HEK293T (cell line): Measurements from ENCODE around the gene DCST2.

Experiments
- CTCF ChIA-PET: fragments of 350-600 bp; formaldehyde crosslinking; extraction: SDS; loops from one replicate; lab custom pipeline; 2021; ENCODE audit warnings: antibody characterized with exemption, inconsistent platforms; lab: Yijun Ruan, JAX
- POLR2A ChIA-PET: fragments of 350-600 bp; formaldehyde crosslinking; extraction: SDS; loops from one replicate; lab custom pipeline; 2020; ENCODE audit warnings: antibody characterized with exemption, inconsistent platforms; lab: Yijun Ruan, JAX
- DNase-seq: peaks from one replicate; pipeline ENCODE4 v3.0.0; 2012; ENCODE audit warnings: mixed read lengths; ENCODE audit errors: extremely low spot score
- BHLHE40 ChIP-seq: fragments of 450-650 bp; IDR thresholded peaks from 2 replicates; pipeline ENCODE4 v1.6.1; 2016; ENCODE audit warnings: mild to moderate bottlenecking, moderate library complexity, borderline replicate concordance
- CTBP1 ChIP-seq: fragments of 450-650 bp; IDR thresholded peaks from 2 replicates; pipeline ENCODE4 v1.6.1; 2016; ENCODE audit warnings: borderline replicate concordance
- ELF4 ChIP-seq: fragments of 450-650 bp; IDR thresholded peaks from 2 replicates; pipeline ENCODE4 v1.6.1; 2017; ENCODE audit warnings: antibody characterized with exemption
- FOXA1 ChIP-seq: fragments of 450-650 bp; IDR thresholded peaks from 2 replicates; pipeline ENCODE4 v1.6.1; 2016; ENCODE audit warnings: mild to moderate bottlenecking
- FOXK2 ChIP-seq: fragments of 450-650 bp; IDR thresholded peaks from 2 replicates; pipeline ENCODE4 v1.6.1; 2016; ENCODE audit warnings: mild to moderate bottlenecking
- FOXM1 ChIP-seq: fragments of 450-650 bp; IDR thresholded peaks from 2 replicates; pipeline ENCODE4 v1.6.1; 2017; ENCODE audit warnings: mild to moderate bottlenecking, borderline replicate concordance
- HDGF ChIP-seq: fragments of 450-650 bp; IDR thresholded peaks from 2 replicates; pipeline ENCODE4 v1.6.1; 2017; ENCODE audit warnings: antibody characterized with exemption, borderline replicate concordance
- L3MBTL2 ChIP-seq: fragments of 450-650 bp; conservative IDR thresholded peaks from 2 replicates; pipeline ENCODE4 v1.6.1; 2016; ENCODE audit warnings: mild to moderate bottlenecking
- LEF1 ChIP-seq: fragments of 450-650 bp; IDR thresholded peaks from 2 replicates; pipeline ENCODE4 v1.6.1; 2017; ENCODE audit warnings: mild to moderate bottlenecking, borderline replicate concordance
- NFRKB ChIP-seq: fragments of 450-650 bp; IDR thresholded peaks from 2 replicates; pipeline ENCODE4 v1.6.1; 2016; ENCODE audit warnings: mild to moderate bottlenecking, moderate library complexity
- PKNOX1 ChIP-seq: fragments of 450-650 bp; IDR thresholded peaks from 2 replicates; pipeline ENCODE4 v1.6.1; 2016
- SP1 ChIP-seq: fragments of 450-650 bp; IDR thresholded peaks from 2 replicates; pipeline ENCODE4 v1.6.1; 2017
- SUZ12 ChIP-seq: fragments of 450-650 bp; IDR thresholded peaks from 2 replicates; pipeline ENCODE4 v1.6.1; 2016; ENCODE audit warnings: mild to moderate bottlenecking
- TARDBP ChIP-seq: fragments of 450-650 bp; IDR thresholded peaks from 2 replicates; pipeline ENCODE4 v1.6.1; 2016
- ZNF384 ChIP-seq: fragments of 450-650 bp; IDR thresholded peaks from 2 replicates; pipeline ENCODE4 v1.6.1; 2016

DCST2 gene

GRCh38 chr1:154969860-154970452, 63.6 kb downstream of the DCST2 start:
- CTCF ChIA-PET, result interaction anchor here (0.7 to 2.2 kb wide), 4 partner anchors 8 to 115 kb away, joined by 4 to 8 read pairs (median 4); partner anchors contain the start of genes PBXIP1 and PYGO2
- POLR2A ChIA-PET, result interaction anchor here (0.9 to 6.6 kb wide), 9 partner anchors 8 to 223 kb away, joined by 3 to 59 read pairs (median 7); partner anchors contain the start of genes FLAD1, LENEP, PBXIP1 and PMVK
- TF ChIP-seq ZNF384 (no peak), FOXK2 (no peak)
- no peak for DNase-seq

- ChIA-PET POLR2A (interaction anchor here (0.9 to 6.6 kb wide), 3 partner anchors 13 to 25 kb away, joined by 4 to 58 read pairs (median 5); partner anchors contain the start of genes FLAD1 and PBXIP1), CTCF (no interaction called here)
- TF ChIP-seq NFRKB (no peak), L3MBTL2 (no peak), FOXA1 (no peak), CTBP1 (no peak), SUZ12 (no peak), ELF4 (no peak), FOXM1 (no peak), BHLHE40 (no peak), FOXK2 (no peak), LEF1 (no peak), HDGF (no peak), ZNF384 (no peak), SP1 (no peak)
- no peak for DNase-seq
Observed at GRCh38 chr1:154969246-154969645, 64.3 kb downstream of the DCST2 start.

GRCh38 chr1:154968731-154969130, 64.8 kb downstream of the DCST2 start:
- CTCF ChIA-PET, result interaction anchor here (0.6 kb wide), 1 partner anchor 275 kb away, joined by 3 read pairs; no protein-coding TSS in a partner anchor
- no peak for DNase-seq
- POLR2A ChIA-PET, result interaction anchor here (1.0 to 6.6 kb wide), 2 partner anchors 15 to 26 kb away, joined by 4 to 58 read pairs; partner anchors contain the start of gene FLAD1
- TF ChIP-seq TARDBP, result no peak
- TF ChIP-seq LEF1, result no peak
- TF ChIP-seq NFRKB, result no peak
- TF ChIP-seq ZNF384, result no peak
- TF ChIP-seq SP1, result no peak
- no peak for TF ChIP-seq SUZ12
- no peak for TF ChIP-seq FOXM1
- no peak for TF ChIP-seq FOXA1
- no peak for TF ChIP-seq BHLHE40
- no peak for TF ChIP-seq HDGF
- TF ChIP-seq FOXK2, result no peak
- no peak for TF ChIP-seq L3MBTL2
- TF ChIP-seq PKNOX1, result no peak
